Mesenchymal stem cell (in vitro differentiated cells and primary cell): ENCODE measurements around the gene IGF2. TPM values are rescaled to one million over a fixed set of nuclear protein-coding genes. Genes with fewer than 3 reads are reported as not detected.

Experiments
- DNase-seq: peaks from one replicate; pipeline ENCODE4 v3.0.0-alpha.2; 2013
- H2AFZ ChIP-seq: one replicate; pipeline ENCODE4 v1.6.1; 2013; ENCODE audit warnings: low read depth, mild to moderate bottlenecking, control low read depth, inconsistent platforms, low read length, moderate library complexity
- H2AK5ac ChIP-seq: 2 replicates; pipeline ENCODE4 v1.6.1; 2013; ENCODE audit warnings: low read length, moderate library complexity, mild to moderate bottlenecking, inconsistent platforms; ENCODE audit not compliant: severe bottlenecking
- H2BK120ac ChIP-seq: one replicate; pipeline ENCODE4 v1.6.1; 2013; ENCODE audit warnings: low read depth, mild to moderate bottlenecking, inconsistent platforms, low read length, moderate library complexity
- H2BK12ac ChIP-seq, 2 experiments: one replicate each; pipeline ENCODE4 v1.6.1; 2013; ENCODE audit warnings: inconsistent platforms in 2 of 2, low read length in 2 of 2, mild to moderate bottlenecking in 2 of 2, moderate library complexity in 2 of 2, control low read depth in 1 of 2
- H2BK15ac ChIP-seq: one replicate; pipeline ENCODE4 v1.6.1; 2013; ENCODE audit warnings: mild to moderate bottlenecking, low read depth, inconsistent platforms; ENCODE audit not compliant: poor library complexity, severe bottlenecking
- H2BK5ac ChIP-seq: 2 replicates; pipeline ENCODE4 v1.6.1; 2013; ENCODE audit warnings: low read depth, mild to moderate bottlenecking, low read length, control low read depth, inconsistent platforms; ENCODE audit not compliant: poor library complexity, severe bottlenecking
- H3K14ac ChIP-seq, 2 experiments: one replicate each; pipeline ENCODE4 v1.6.1; 2013; ENCODE audit warnings: inconsistent platforms in 2 of 2, low read length in 2 of 2, control low read depth in 1 of 2, mild to moderate bottlenecking in 1 of 2, moderate library complexity in 1 of 2
- H3K18ac ChIP-seq, 2 experiments: one replicate each; pipeline ENCODE4 v1.6.1; 2013; ENCODE audit warnings: inconsistent platforms in 2 of 2, low read length in 2 of 2, control low read depth in 1 of 2, low read depth in 1 of 2, mild to moderate bottlenecking in 1 of 2
- H3K23ac ChIP-seq, 2 experiments: one replicate each; pipeline ENCODE4 v1.6.1; 2013; ENCODE audit warnings: inconsistent platforms in 2 of 2, low read length in 2 of 2, mild to moderate bottlenecking in 2 of 2, moderate library complexity in 2 of 2, control low read depth in 1 of 2
- H3K27ac ChIP-seq: 2 replicates; pipeline ENCODE4 v1.5.1; 2013; ENCODE audit warnings: mild to moderate bottlenecking, moderate library complexity, low read length, control low read depth, inconsistent platforms; ENCODE audit not compliant: poor library complexity, severe bottlenecking
- H3K27me3 ChIP-seq, 2 experiments: 2 replicates each; pipeline versions ENCODE4 v1.6.1 to v1.7.0; 2013; ENCODE audit warnings: low read length in 2 of 2, mild to moderate bottlenecking in 2 of 2, moderate library complexity in 2 of 2, control low read depth in 1 of 2, inconsistent platforms in 1 of 2; ENCODE audit not compliant: control insufficient read depth in 1 of 2, insufficient read depth in 1 of 2
- H3K36me3 ChIP-seq, 2 experiments: 2 replicates each; pipeline versions ENCODE4 v1.6.1 to v1.7.0; 2013; ENCODE audit warnings: low read length in 2 of 2, control low read depth in 1 of 2, inconsistent platforms in 1 of 2, low read depth in 1 of 2, mild to moderate bottlenecking in 1 of 2; ENCODE audit not compliant: insufficient read depth in 2 of 2, control insufficient read depth in 1 of 2
- H3K4ac ChIP-seq, 2 experiments: one replicate each; pipeline ENCODE4 v1.6.1; 2013; ENCODE audit warnings: inconsistent platforms in 2 of 2, low read length in 2 of 2, mild to moderate bottlenecking in 2 of 2, moderate library complexity in 2 of 2, control low read depth in 1 of 2, low read depth in 1 of 2
- H3K4me1 ChIP-seq: 2 replicates; pipeline ENCODE4 v1.6.1; 2013; ENCODE audit warnings: low read depth, low read length, control low read depth; ENCODE audit not compliant: control insufficient read depth, insufficient read depth
- H3K4me2 ChIP-seq: 2 replicates; pipeline ENCODE4 v1.6.1; 2013; ENCODE audit warnings: low read length, mild to moderate bottlenecking, inconsistent platforms; ENCODE audit not compliant: poor library complexity, severe bottlenecking
- H3K4me3 ChIP-seq, 2 experiments: 2 replicates each; pipeline versions ENCODE4 v1.5.1 to v1.7.0; 2013; ENCODE audit warnings: low read length in 2 of 2, mild to moderate bottlenecking in 2 of 2, control low read depth in 1 of 2, low read depth in 1 of 2; ENCODE audit not compliant: insufficient read depth in 1 of 2
- H3K79me1 ChIP-seq: replicated peaks from 2 replicates; pipeline ENCODE4 v1.6.1; 2013; ENCODE audit warnings: mild to moderate bottlenecking, control low read depth, low read length, inconsistent platforms; ENCODE audit not compliant: poor library complexity, severe bottlenecking
- H3K9ac ChIP-seq: 2 replicates; pipeline ENCODE4 v1.7.0; 2013; ENCODE audit warnings: mild to moderate bottlenecking, low read length, moderate library complexity
- H3K9me3 ChIP-seq: 2 replicates; pipeline ENCODE4 v1.7.0; 2013; ENCODE audit warnings: mild to moderate bottlenecking, low read length; ENCODE audit not compliant: control insufficient read depth
- H4K8ac ChIP-seq: one replicate; pipeline ENCODE4 v1.6.1; 2013; ENCODE audit warnings: inconsistent platforms, mild to moderate bottlenecking, low read length, moderate library complexity
- H4K91ac ChIP-seq: one replicate; pipeline ENCODE4 v1.6.1; 2013; ENCODE audit warnings: mild to moderate bottlenecking, low read length, inconsistent platforms
- WGBS: methylation state at CpG from one replicate; pipeline ENCODE4 v1.1.7; 2013; ENCODE audit warnings: mixed read lengths; 5-methylcytosine and 5-hydroxymethylcytosine counted together
- small RNA-seq: library from polyadenylated mRNA; stranded (forward); fragments of <200 nt; extraction: miRNeasy Mini kit (QIAGEN cat#:217004); gene quantifications from one replicate; pipeline ENCODE3, GENCODE V24; 2013; ENCODE audit warnings: low read depth

The IGF2 gene

DNA sequence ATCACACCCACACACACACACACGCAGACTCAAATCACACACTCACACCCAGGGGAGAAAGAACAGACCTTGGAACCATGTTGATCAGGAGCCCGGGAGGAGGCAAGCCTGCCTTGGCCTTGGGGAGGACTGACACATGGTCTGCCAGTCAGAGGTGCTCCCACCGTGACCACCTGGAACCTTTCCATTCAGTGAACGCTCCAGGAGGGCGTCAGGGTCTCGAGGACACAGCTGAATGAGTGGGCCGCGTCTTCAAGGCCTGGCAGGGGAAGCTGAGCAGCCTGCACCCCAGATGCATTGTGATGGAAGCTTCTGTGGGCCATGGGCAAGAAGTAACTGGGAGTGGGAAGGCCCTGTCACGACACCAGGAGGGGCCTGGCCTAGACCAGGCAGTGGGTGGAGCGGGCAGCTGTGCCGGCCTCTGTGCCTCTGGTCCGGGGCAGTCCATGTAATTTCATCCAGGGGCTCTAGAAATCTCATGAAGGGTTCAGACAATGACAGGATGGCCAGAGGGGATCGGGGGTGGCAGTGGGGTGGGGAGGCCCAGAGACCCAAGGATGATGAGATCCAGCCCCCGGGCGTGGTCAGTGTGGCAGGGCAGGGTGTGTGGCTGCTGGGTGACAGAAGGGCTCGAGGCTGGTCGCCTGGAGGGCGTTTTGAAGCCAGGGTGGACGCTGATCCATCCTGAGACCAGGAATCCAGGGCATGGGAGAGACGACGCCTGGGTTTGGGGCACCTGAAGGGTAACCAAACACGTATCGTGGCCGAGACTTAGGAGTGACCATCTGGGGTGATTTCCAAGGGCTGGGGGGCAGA is 53.7 kb downstream of the IGF2 start:
- Histone ChIP-seq H2BK12ac (no peak overlapping the region), H2BK120ac (no peak overlapping the region), H4K8ac (no peak overlapping the region), H2AK5ac (no peak overlapping the region), H3K9ac (no peak overlapping the region), H3K9me3 (peaks cover 17% of the 10 kb centered on the region), H2AFZ (no peak overlapping the region), H3K14ac (no peak overlapping the region), H3K4me3 (no peak overlapping the region), H3K18ac (no peak overlapping the region), H3K4me2 (no peak overlapping the region), H3K27ac (no peak overlapping the region), H3K27me3 (no peaks in the 10 kb centered on the region), H3K36me3 (peaks cover 0 to 12% of the 10 kb centered on the region in 2 experiments), H3K4ac (no peak overlapping the region), H3K4me1 (peaks cover 4% of the 10 kb centered on the region), H3K23ac (no peak overlapping the region), H2BK5ac (no peak overlapping the region), H2BK15ac (no peak overlapping the region), H3K79me1 (peaks cover under 1% of the 10 kb centered on the region), H4K91ac (peak overlapping the region; percentile 61)
- DNase-seq = no peak
- WGBS = 87% methylated on average over 24 of the region's 24 CpGs

DNA sequence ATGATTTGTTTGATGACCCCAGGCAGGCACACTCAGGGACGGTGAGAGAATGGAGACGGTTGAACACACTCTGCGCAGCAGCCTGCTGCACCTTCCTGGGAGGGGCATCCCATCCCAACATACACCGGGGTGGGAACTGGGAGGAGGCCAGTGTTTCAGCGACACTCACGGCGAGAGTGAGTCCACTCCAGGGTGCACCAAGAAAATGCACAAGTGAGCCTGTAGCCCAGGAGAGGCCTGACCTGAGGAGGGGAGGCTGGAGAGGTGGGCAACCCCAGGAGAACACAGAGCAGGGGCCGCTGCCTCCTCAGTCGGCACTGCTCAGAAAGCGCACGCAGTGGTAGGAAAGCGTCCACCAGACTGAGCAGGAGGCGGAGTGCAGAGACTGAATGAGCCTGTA is 54.5 kb downstream of the IGF2 start:
- Histone ChIP-seq H4K91ac (no peak overlapping the region), H2BK5ac (no peak overlapping the region), H3K4me3 (no peak overlapping the region), H2AK5ac (no peak overlapping the region), H3K9me3 (peaks cover 17% of the 10 kb centered on the region), H3K4me2 (no peak overlapping the region), H4K8ac (no peak overlapping the region), H3K4me1 (peaks cover 2% of the 10 kb centered on the region), H3K18ac (no peak overlapping the region), H2BK15ac (no peak overlapping the region), H3K27ac (no peak overlapping the region), H3K23ac (no peak overlapping the region), H2BK120ac (no peak overlapping the region), H3K27me3 (peaks cover 0 to 2% of the 10 kb centered on the region in 2 experiments), H3K36me3 (peaks cover 0 to 12% of the 10 kb centered on the region in 2 experiments), H3K14ac (no peak overlapping the region), H2BK12ac (no peak overlapping the region), H3K9ac (no peak overlapping the region), H2AFZ (no peak overlapping the region), H3K79me1 (no peaks in the 10 kb centered on the region), H3K4ac (no peak overlapping the region)
- 95% methylated on average over 11 of the region's 13 CpGs for WGBS
- DNase-seq = no peak

Small RNA genes within 50 kb of the gene (small RNA-seq; reads per million reads assigned to genes)
- not detected for gene MIR4686
- 36.5 reads per million, percentile 89 among the genes with 10 or more reads in this experiment for gene MIR483
